ENCODE results near the gene TAC4. TPM values are rescaled to one million over a fixed set of nuclear protein-coding genes. Genes with fewer than 3 reads are reported as not detected.

TAC4 gene
- total and polyA plus RNA-seq, 2 donors (not counting 3 experiments of a cell fraction or from before 2014, with no cell fraction given): 0.19 TPM; not detected in 1

GRCh38 chr17:49894761-49895160 lies 46.9 kb upstream of the TAC4 start:
- dilution Hi-C loops (cut with MboI; ENCODE audit: extremely low pct_ligation_motif_present, low sequenced_read_pairs): no loop called here

More at GRCh38 chr17:49894761-49895160, 46.9 kb upstream of the TAC4 start:
- Histone ChIP-seq H3K79me2 (ENCODE audit: control insufficient read depth, insufficient read depth, low read length) (no peaks in the 10 kb centered on the region), H4K20me1 (replicated peaks; ENCODE audit: control insufficient read depth, extremely low read depth, insufficient read depth, low read length) (no peaks in the 10 kb centered on the region), H3K27ac (ENCODE audit: insufficient read depth, low read depth, low read length) (no peak overlapping the region), H2AFZ (ENCODE audit: low read depth, low read length) (no peak overlapping the region), H3K9me3 (replicated peaks; ENCODE audit: control insufficient read depth, insufficient read depth, low read length) (no peaks in the 10 kb centered on the region), H3K9me1 (replicated peaks; ENCODE audit: control insufficient read depth, extremely low read depth, insufficient read depth, low read length) (no peaks in the 10 kb centered on the region), H3K27me3 (ENCODE audit: control insufficient read depth in 2 of 2, insufficient read depth in 2 of 2, low read length in 2 of 2) (peaks cover 44 to 48% of the 10 kb centered on the region in 2 experiments), H3K4me3 (replicated peaks in 1 of 3; ENCODE audit: insufficient read depth in 1 of 3, low read depth in 1 of 3, low read length in 3 of 3) (no peak overlapping the region), H3K36me3 (ENCODE audit: control insufficient read depth in 2 of 2, extremely low read depth in 1 of 2, insufficient read depth in 2 of 2, low read length in 2 of 2) (no peaks in the 10 kb centered on the region), H3K4me2 (ENCODE audit: insufficient read depth, low read length) (no peak overlapping the region), H3K4me1 (ENCODE audit: control insufficient read depth, extremely low read depth, insufficient read depth, low read length) (no peaks in the 10 kb centered on the region), H3K9ac (replicated peaks; ENCODE audit: extremely low read depth, insufficient read depth, low read length) (no peak overlapping the region)
- no TSS peak for BruUV-seq (replicated peaks)
- POLR2A ChIA-PET: interaction anchor here (0.7 kb wide), 1 partner anchor 120 kb away, joined by 4 read pairs; no protein-coding TSS in a partner anchor
- CTCF ChIA-PET: interaction anchor here (0.7 to 1.4 kb wide), 4 partner anchors 14 to 103 kb away, joined by 3 to 7 read pairs (median 4); no protein-coding TSS in a partner anchor
- DNase-seq (ENCODE audit: low read depth, low spot score): no peak
- TF ChIP-seq MAX (IDR thresholded peaks at IDR 0.05; ENCODE audit: insufficient read depth, insufficient read length): no peak
- TF ChIP-seq CTCF (IDR thresholded peaks at IDR 0.05; ENCODE audit: extremely low read depth in 1 of 2, insufficient read depth in 1 of 2, low read depth in 1 of 2, low read length in 2 of 2): no peak
- TF ChIP-seq FOS (IDR thresholded peaks at IDR 0.05; ENCODE audit: borderline replicate concordance, insufficient read depth, low read length): no peak
- TF ChIP-seq POLR2AphosphoS5 (IDR thresholded peaks at IDR 0.05; ENCODE audit: insufficient read depth, low read depth, low read length): no peak
- TF ChIP-seq JUN (IDR thresholded peaks at IDR 0.05; ENCODE audit: borderline replicate concordance, insufficient read depth, insufficient read length, low read depth): no peak
- TF ChIP-seq POLR2A (IDR thresholded peaks at IDR 0.05; ENCODE audit: low read depth, low read length): no peak
- TF ChIP-seq MYC (IDR thresholded peaks at IDR 0.05; ENCODE audit: low read depth, low read length): no peak
- no peak for TF ChIP-seq GATA2 (IDR thresholded peaks at IDR 0.05; ENCODE audit: insufficient read depth, insufficient read length, low read depth, low read length)
- no peak for TF ChIP-seq EZH2 (IDR thresholded peaks at IDR 0.05; ENCODE audit: borderline replicate concordance, low read depth, low read length, severe bottlenecking)
- no peak for FAIRE-seq
- intact Hi-C loops (cut with micrococcal nuclease): no loop called here
